Stimulated activated CD4-positive, alpha-beta T cell treated with anti-CD3 and anti-CD28 coated beads, Interleukin-1b, Interleukin-23, amount 100 ng/mL, for 4 hours (primary cell): Measurements from ENCODE around the gene TNFAIP2.
"Not testable (repeated sequence)": the region's sequence is repeated elsewhere in the genome, so short reads cannot be mapped to it uniquely, and the experiment has no call there.

Source experiments
- DNase-seq, 2 donors: peaks; one replicate each; pipeline ENCODE4 v3.0.0-alpha.2; 2020; ENCODE audit warnings: low read depth in 2 of 2

The TNFAIP2 gene

GRCh38 chr14:103107455-103107854 lies 15.8 kb upstream of the TNFAIP2 start:
- DNase-seq, result no peak

DNA sequence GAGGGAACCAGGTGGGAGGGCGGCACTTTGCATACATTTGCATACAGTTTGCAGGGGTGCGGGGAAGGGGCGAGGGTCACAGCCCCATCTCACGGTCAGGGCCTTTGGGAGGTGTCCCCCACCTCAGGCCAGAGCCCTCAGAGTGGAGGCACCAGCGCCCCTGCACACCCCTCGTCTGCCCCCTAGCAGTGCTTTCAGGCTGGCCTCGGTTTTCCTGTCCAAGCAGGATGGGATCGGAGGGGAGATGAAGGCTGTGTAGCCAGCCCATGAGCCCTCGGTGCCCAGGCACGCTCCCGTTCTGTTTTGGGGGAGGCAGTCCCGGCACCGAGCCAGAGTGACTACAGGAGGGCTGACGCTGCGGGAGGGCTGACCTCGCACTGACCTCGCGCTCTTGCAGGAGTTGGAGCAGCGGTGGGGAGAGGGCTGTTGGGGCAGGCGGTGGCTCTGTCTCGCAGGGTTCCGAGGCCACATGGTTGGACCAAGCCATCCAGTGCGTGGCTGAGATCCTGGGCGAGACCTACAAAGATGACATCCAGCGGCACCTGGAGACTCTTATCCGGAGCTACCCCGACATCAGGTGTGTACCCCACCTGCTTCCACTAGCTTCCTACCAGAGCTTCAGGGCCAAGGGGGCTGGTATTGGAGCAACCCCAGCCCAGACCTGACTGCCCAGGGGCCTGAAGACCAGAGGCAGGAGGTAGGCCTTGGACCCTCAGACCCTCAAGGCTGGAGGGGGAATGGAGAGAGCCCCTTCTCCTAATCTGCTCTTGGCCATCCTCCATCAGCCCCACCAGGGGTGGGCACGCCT lies 15.1 kb upstream of the TNFAIP2 start:
- no peak for DNase-seq

- DNase-seq, result no peak
Observed at GRCh38 chr14:103108749-103109207, 14.5 kb upstream of the TNFAIP2 start.

- DNase-seq, result no peak
Observed at GRCh38 chr14:103109535-103110441, 13.5 kb upstream of the TNFAIP2 start.

GRCh38 chr14:103110681-103111231 lies 12.5 kb upstream of the TNFAIP2 start:
- no peak for DNase-seq

GRCh38 chr14:103111232-103111868 lies 11.9 kb upstream of the TNFAIP2 start:
- DNase-seq, result no peak

- DNase-seq, result no peak
Observed at GRCh38 chr14:103112400-103113243, 10.6 kb upstream of the TNFAIP2 start.

GRCh38 chr14:103113303-103113702 lies 10.0 kb upstream of the TNFAIP2 start:
- DNase-seq, result no peak

- no peak for DNase-seq
Observed at GRCh38 chr14:103113774-103114173, 9.5 kb upstream of the TNFAIP2 start.

GRCh38 chr14:103115086-103115679 lies 8.1 kb upstream of the TNFAIP2 start:
- DNase-seq, result not testable (repeated sequence)

DNA sequence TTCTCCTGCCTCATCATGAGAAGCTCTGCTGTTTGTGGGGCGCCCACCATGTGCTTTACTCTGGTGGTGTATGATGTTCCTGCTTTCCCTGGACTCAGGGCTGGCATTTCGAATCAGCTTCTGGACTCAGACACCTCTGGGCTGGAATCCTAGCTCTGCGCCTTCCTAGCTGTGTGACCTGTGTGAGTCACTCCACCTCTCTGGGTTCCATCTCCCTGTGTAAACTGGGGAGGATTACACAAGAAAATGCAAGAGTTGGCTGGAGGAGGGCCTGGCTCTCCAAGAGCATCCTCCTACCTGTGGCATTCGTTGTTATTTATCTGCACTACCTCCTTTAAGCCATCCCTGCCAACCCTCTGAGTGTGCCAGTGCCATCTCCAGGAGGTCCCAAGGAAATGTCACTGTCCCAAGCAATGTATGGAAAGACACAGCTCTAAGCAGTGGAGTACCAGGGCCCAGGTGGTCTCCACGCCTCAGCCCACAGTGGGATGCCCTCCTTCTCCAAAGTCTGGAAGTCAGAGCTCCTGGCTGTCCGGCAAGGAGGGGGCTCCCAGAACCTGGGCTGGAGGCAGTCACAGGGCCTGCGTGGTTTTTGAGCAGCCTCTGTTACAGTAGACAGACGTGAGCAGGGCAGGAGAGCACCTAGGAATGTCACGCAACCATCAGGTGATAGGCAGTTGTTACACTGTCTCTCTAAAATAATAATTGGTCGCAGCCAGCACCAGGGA lies 7.3 kb upstream of the TNFAIP2 start:
- DNase-seq, result no peak

DNA sequence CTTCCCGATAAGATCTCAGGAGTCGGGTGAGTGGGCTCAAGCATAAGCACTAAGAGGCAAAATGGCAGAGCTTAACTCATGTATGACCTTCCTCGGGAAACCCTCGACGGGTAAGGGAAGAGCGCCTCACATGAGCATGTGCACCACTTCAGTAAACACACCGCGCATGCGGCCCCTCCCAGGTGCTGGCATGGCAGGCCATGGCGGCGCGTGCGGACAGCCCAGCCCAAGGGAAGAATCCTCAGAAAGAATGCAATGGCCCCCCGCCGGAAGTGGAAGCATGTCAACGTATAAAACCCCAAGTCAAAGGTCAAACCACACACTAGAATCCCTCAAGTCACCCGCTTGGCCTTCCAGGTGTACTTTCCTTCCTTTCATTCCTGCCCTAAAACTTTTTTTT lies 6.6 kb upstream of the TNFAIP2 start:
- no peak for DNase-seq

DNA sequence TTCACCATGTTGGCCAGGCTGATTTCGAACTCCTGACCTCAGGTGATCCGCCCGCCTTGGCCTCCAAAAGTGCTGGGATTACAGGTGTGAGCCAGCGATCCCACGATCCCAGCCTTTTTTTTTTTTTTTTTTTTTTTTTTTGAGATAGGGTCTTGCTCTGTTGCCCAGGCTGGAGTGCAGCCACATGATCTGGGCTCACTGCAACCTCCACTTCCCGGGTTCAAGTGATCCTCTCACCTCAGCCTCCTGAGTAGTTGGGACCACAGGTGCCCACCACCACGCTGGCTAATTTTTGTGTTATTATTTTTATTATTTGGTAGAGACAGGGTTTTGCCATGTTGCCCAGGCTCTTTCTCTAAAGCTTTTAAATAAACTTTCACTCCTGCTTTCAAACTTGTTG lies 5.8 kb upstream of the TNFAIP2 start:
- DNase-seq, result not testable (repeated sequence)

DNA sequence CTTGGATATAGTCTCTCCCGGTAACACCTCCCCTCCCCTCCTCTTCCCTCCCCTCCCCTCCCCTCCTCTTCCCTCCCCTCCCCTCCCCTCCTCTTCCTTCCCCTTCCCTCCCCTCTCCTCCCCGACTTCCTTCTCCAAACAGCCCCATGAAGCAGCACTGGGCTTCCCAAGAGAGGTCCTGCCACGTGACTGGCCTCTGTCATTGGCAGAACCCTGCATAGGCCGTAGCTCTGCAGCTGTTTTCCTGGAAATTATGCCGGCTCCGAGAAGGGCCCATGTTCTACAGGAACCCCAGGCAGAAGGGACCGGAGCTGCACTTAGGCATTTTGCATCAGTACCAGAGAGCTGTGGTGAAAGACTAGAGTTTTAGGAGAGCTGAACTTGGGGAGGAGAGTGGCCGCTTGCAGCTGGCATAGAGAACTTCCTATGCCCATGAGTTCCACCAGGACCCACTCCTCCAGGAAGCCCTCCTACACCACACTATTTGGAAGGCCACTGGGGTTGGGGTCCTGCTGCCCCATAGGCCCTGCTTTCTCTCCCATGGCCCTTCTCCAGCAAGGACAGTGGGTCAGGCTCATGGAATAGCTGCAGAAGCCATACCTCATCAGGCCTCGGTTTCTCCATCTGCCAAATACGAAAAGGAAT lies 5.1 kb upstream of the TNFAIP2 start:
- DNase-seq, result no peak

- no peak for DNase-seq
Observed at GRCh38 chr14:103118663-103119404, 4.4 kb upstream of the TNFAIP2 start.

DNA sequence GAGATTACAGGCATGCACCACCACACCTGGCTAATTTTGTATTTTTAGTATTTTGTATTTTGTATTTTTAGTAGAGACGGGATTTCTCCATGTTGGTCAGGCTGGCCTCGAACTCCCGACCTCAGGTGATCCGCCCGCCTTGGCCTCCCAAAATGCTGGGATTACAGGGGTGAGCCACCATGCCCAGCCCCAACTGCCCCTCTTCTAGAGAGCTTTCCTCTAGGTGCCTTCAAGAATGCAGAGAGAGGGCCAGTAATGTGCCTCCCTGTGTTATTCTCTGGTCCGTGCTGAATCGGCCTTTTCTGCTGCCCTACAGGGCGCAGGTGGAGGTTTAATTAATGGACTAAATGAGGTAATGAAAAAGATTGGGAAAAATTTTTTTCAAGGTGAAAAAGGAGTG lies 3.7 kb upstream of the TNFAIP2 start:
- DNase-seq, result not testable (repeated sequence)

DNA sequence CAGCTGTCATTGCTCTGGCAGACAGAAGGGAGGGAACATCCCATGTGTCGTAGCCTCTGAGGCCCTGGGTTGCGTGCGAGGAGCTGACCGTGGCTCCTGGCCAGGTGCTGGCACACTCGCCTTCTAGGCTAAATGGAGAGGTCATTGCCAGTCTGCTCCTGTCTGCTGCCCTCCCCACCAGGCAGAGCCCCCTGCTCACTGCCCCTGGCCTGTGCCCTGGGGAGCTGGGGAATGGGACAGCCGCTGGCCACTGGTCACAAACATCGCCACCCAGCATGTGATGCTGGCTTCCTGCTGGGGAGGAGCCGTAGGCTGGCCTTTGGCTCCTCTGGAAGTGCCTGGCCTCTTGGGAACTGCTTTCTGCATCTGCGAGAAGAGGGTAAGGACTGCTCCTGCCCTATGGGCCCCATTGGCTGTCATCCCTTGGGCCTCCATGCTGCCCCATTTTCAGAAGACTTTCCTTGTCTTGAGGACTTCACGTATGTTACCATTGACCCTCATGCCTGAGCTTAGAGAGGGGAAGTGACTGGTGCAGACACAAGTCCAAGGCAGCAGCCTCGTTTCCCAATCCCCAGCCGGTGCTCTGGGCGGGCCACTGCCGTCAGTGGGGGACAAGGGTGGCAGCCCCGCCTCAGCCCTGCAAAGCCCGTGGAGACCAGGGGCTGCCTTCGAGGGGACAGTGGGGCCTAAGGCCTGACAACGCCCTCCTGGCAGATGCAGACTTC lies 2.0 kb upstream of the TNFAIP2 start:
- DNase-seq, result no peak
